Keratinocyte (primary cell): Measurements from ENCODE around the gene GRK1. TPM values are rescaled to one million over a fixed set of nuclear protein-coding genes. Genes with fewer than 3 reads are reported as not detected.

ENCODE experiments used
- DNase-seq: peaks from one replicate; pipeline ENCODE4 v3.0.0-alpha.2; 2011; ENCODE audit warnings: low read depth, missing footprints, low spot score
- FAIRE-seq: peaks from 2 replicates; lab custom pipeline; 2011; peaks lifted over from hg19 to GRCh38; lab: Jason Lieb, UNC
- H2AFZ ChIP-seq: 2 replicates; pipeline ENCODE4 v1.6.0; 2012; ENCODE audit warnings: low read length, control low read depth, inconsistent platforms; ENCODE audit not compliant: control insufficient read depth
- H3K27ac ChIP-seq: 2 replicates; pipeline ENCODE4 v1.5.1; 2011; ENCODE audit warnings: low read length; ENCODE audit not compliant: control insufficient read depth, insufficient read depth
- H3K27me3 ChIP-seq: 3 replicates; pipeline ENCODE4 v1.6.0; 2011; ENCODE audit warnings: low read length; ENCODE audit not compliant: control insufficient read depth, insufficient read depth; ENCODE audit errors: extremely low read depth
- H3K36me3 ChIP-seq, 2 experiments: 2 replicates in 1 of 2; 3 replicates in 1 of 2; pipeline ENCODE4 v1.5.1; 2011; ENCODE audit warnings: low read length in 2 of 2, mild to moderate bottlenecking in 1 of 2; ENCODE audit not compliant: control insufficient read depth in 2 of 2, insufficient read depth in 2 of 2; ENCODE audit errors: extremely low read depth in 1 of 2
- H3K4me1 ChIP-seq: 3 replicates; pipeline ENCODE4 v1.5.1; 2011; ENCODE audit warnings: low read length; ENCODE audit not compliant: control insufficient read depth, insufficient read depth; ENCODE audit errors: extremely low read depth
- H3K4me2 ChIP-seq: 3 replicates; pipeline ENCODE4 v1.6.0; 2011; ENCODE audit warnings: low read depth, low read length; ENCODE audit not compliant: control insufficient read depth, insufficient read depth; ENCODE audit errors: extremely low read depth
- H3K4me3 ChIP-seq, 3 experiments: fragments of 200-600 bp in 1 of 3; sonication (generic) in 1 of 3; 2 replicates in 2 of 3; 3 replicates in 1 of 3; pipeline ENCODE4 v1.5.1; 2011 to 2016; ENCODE audit warnings: low read length in 3 of 3, mild to moderate bottlenecking in 3 of 3, control low read depth in 2 of 3, inconsistent platforms in 1 of 3, low read depth in 1 of 3, mixed read lengths in 1 of 3, mixed run types in 1 of 3, moderate library complexity in 1 of 3; ENCODE audit not compliant: control insufficient read depth in 2 of 3, insufficient read depth in 2 of 3; ENCODE audit errors: extremely low read depth in 1 of 3
- H3K79me2 ChIP-seq: 2 replicates; pipeline ENCODE4 v1.6.0; 2012; ENCODE audit warnings: low read length; ENCODE audit not compliant: control insufficient read depth, insufficient read depth
- H3K9ac ChIP-seq: 3 replicates; pipeline ENCODE4 v1.6.0; 2011; ENCODE audit warnings: low read length; ENCODE audit not compliant: control insufficient read depth, insufficient read depth; ENCODE audit errors: extremely low read depth
- H3K9me1 ChIP-seq: 3 replicates; pipeline ENCODE4 v1.6.0; 2011; ENCODE audit warnings: low read length; ENCODE audit not compliant: control insufficient read depth, insufficient read depth; ENCODE audit errors: extremely low read depth
- H3K9me3 ChIP-seq: 2 replicates; pipeline ENCODE4 v1.5.1; 2012; ENCODE audit warnings: low read depth, low read length; ENCODE audit not compliant: control insufficient read depth
- H4K20me1 ChIP-seq: 3 replicates; pipeline ENCODE4 v1.6.0; 2011; ENCODE audit warnings: low read length; ENCODE audit not compliant: control insufficient read depth, insufficient read depth; ENCODE audit errors: extremely low read depth
- CTCF ChIP-seq, 3 experiments: IDR thresholded peaks in 1 of 3; conservative IDR thresholded peaks in 1 of 3; optimal IDR thresholded peaks in 1 of 3; 2 replicates in 2 of 3; 3 replicates in 1 of 3; pipeline versions ENCODE3 to v1.5.1; 2011; ENCODE audit warnings: low read length in 3 of 3, mild to moderate bottlenecking in 3 of 3, moderate library complexity in 2 of 3, control low read depth in 1 of 3, inconsistent platforms in 1 of 3; ENCODE audit not compliant: insufficient read depth in 2 of 3; ENCODE audit errors: extremely low read depth in 1 of 3
- EZH2 ChIP-seq: IDR thresholded peaks from one replicate; pipeline ENCODE4 v1.6.1; 2012; ENCODE audit warnings: inconsistent platforms, mild to moderate bottlenecking, low read length, moderate library complexity
- dilution Hi-C: fragments of 300-500 bp; cut with MboI; formaldehyde crosslinking; loops from one replicate; pipeline ENCODE4 v1.7.0; 2020; ENCODE audit warnings: low sequenced_read_pairs; ENCODE audit not compliant: extremely low pct_ligation_motif_present
- polyA plus RNA-seq, 5 experiments: library from polyadenylated mRNA; depleted of rRNA in 3 of 5; stranded (reverse) in 3 of 5; stranded (forward) in 1 of 5; unstranded in 1 of 5; fragments of >200 nt; gene quantifications; 1 replicate in 1 of 5; 2 replicates in 3 of 5; 3 replicates in 1 of 5; pipeline versions ENCODE4 v1.2.1 to v1.2.3, GENCODE V29; 2011 to 2012; ENCODE audit warnings: missing spikeins in 2 of 5, low read depth in 1 of 5, low replicate concordance in 1 of 5

GRK1 gene
- polyA plus RNA-seq, 1 donor (not counting 4 experiments of a cell fraction or from before 2014, with no cell fraction given), result not detected

GRCh38 chr13:113655346-113656002 is 11.5 kb upstream of the GRK1 start:
- TF ChIP-seq EZH2, result no peak
- no peak for TF ChIP-seq CTCF (optimal IDR thresholded peaks at IDR 0.05 in 1 of 3, IDR thresholded peaks at IDR 0.05 in 1 of 3, conservative IDR thresholded peaks at IDR 0.05 in 1 of 3; ENCODE audit: extremely low read depth in 1 of 3, insufficient read depth in 2 of 3, low read length in 3 of 3)
- DNase-seq (no peak), FAIRE-seq (no peak)
- no peaks in the 10 kb centered on the region for H3K9me3 ChIP-seq
- no peak overlapping the region for H3K27ac ChIP-seq
- no peak overlapping the region for H3K4me2 ChIP-seq
- peaks cover 20% of the 10 kb centered on the region for H3K27me3 ChIP-seq
- H3K9me1 ChIP-seq, result no peaks in the 10 kb centered on the region
- dilution Hi-C loops, result no loop called here
- no peaks in the 10 kb centered on the region for H3K36me3 ChIP-seq
- H3K4me3 ChIP-seq, result no peak overlapping the region
- H3K4me1 ChIP-seq, result peaks cover 2% of the 10 kb centered on the region
- no peak overlapping the region for H3K9ac ChIP-seq
- H3K79me2 ChIP-seq, result no peaks in the 10 kb centered on the region
- no peak overlapping the region for H2AFZ ChIP-seq
- no peaks in the 10 kb centered on the region for H4K20me1 ChIP-seq

- Histone ChIP-seq H3K4me3 (no peak overlapping the region), H3K27me3 (peaks cover 20% of the 10 kb centered on the region), H2AFZ (no peak overlapping the region), H4K20me1 (no peaks in the 10 kb centered on the region), H3K36me3 (no peaks in the 10 kb centered on the region), H3K4me2 (no peak overlapping the region), H3K27ac (no peak overlapping the region), H3K9me1 (no peaks in the 10 kb centered on the region), H3K9me3 (no peaks in the 10 kb centered on the region), H3K9ac (no peak overlapping the region), H3K79me2 (no peaks in the 10 kb centered on the region), H3K4me1 (peaks cover 2% of the 10 kb centered on the region)
- no peak for DNase-seq
- TF ChIP-seq CTCF (optimal IDR thresholded peaks at IDR 0.05 in 1 of 3, IDR thresholded peaks at IDR 0.05 in 1 of 3, conservative IDR thresholded peaks at IDR 0.05 in 1 of 3; ENCODE audit: extremely low read depth in 1 of 3, insufficient read depth in 2 of 3, low read length in 3 of 3) (no peak), EZH2 (no peak)
- FAIRE-seq, result no peak
- dilution Hi-C loops, result no loop called here
Observed at GRCh38 chr13:113656003-113656588, 10.9 kb upstream of the GRK1 start.
